Thyroid gland (tissue), 4 donors: ENCODE measurements around the gene MYO16.

Source experiments
- POLR2A ChIP-seq, 2 donors: fragments of 450-650 bp; IDR thresholded peaks; one replicate each; pipeline ENCODE4 v1.6.1; 2017; ENCODE audit warnings: antibody characterized with exemption in 2 of 2, mild to moderate bottlenecking in 2 of 2, moderate library complexity in 1 of 2
- TF ChIP-seq, protein P1 (sequence below), 6 experiments: fragments of 200-600 bp in 3 of 6; fragments of 450-650 bp in 3 of 6; sonication (generic) in 3 of 6; IDR thresholded peaks; one replicate each; pipeline ENCODE4 v1.5.1; 2016 to 2019; ENCODE audit warnings: antibody characterized with exemption in 6 of 6, mild to moderate bottlenecking in 2 of 6, inconsistent platforms in 1 of 6, moderate library complexity in 1 of 6

DNA sequence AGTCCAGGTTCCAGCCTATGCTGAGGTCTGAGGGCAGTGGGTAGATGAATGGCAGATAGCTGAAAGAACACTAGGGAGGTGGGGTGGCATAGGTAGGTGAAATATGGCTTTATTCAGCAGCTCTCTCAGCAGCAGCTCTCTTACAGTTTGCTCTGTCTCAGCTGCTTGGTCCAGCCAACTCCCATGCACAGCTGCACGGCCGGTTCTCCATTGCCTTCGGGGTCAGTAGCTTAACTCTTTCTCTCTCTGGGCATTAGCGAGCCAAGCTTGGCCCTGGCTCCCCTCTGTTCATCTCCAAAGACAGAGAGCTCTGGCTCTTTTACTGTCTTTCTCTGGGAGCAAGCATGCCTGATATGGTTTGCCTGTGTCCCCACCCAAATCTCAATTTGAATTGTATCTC, 151.9 kb downstream of the MYO16 start:
- TF ChIP-seq, protein P1, sequence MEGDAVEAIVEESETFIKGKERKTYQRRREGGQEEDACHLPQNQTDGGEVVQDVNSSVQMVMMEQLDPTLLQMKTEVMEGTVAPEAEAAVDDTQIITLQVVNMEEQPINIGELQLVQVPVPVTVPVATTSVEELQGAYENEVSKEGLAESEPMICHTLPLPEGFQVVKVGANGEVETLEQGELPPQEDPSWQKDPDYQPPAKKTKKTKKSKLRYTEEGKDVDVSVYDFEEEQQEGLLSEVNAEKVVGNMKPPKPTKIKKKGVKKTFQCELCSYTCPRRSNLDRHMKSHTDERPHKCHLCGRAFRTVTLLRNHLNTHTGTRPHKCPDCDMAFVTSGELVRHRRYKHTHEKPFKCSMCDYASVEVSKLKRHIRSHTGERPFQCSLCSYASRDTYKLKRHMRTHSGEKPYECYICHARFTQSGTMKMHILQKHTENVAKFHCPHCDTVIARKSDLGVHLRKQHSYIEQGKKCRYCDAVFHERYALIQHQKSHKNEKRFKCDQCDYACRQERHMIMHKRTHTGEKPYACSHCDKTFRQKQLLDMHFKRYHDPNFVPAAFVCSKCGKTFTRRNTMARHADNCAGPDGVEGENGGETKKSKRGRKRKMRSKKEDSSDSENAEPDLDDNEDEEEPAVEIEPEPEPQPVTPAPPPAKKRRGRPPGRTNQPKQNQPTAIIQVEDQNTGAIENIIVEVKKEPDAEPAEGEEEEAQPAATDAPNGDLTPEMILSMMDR (IDR thresholded peaks at IDR 0.05), result no peak
- no peak for TF ChIP-seq POLR2A (IDR thresholded peaks at IDR 0.05)
